Measurements from ENCODE around the gene UCMA.

- TF ChIP-seq CREB1 (IDR thresholded peaks at IDR 0.05; ENCODE audit: low read depth) (no peak), EP300 (IDR thresholded peaks at IDR 0.05; ENCODE audit: borderline replicate concordance) (no peak), NFIC (IDR thresholded peaks at IDR 0.05) (no peak), RAD21 (IDR thresholded peaks at IDR 0.05; ENCODE audit: low read depth) (no peak), TAF1 (IDR thresholded peaks at IDR 0.05; ENCODE audit: low read depth) (no peak)
- TF ChIP-seq, protein P1, sequence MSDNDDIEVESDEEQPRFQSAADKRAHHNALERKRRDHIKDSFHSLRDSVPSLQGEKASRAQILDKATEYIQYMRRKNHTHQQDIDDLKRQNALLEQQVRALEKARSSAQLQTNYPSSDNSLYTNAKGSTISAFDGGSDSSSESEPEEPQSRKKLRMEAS (IDR thresholded peaks at IDR 0.05): no peak
Measured at GRCh38 chr10:13272164-13272571, 38.0 kb upstream of the UCMA start.
